ENCODE data around the gene LIN28B.

- TF ChIP-seq CTCF (IDR thresholded peaks at IDR 0.05) (no peak), POLR2AphosphoS5 (IDR thresholded peaks at IDR 0.05) (no peak), POLR2A (IDR thresholded peaks at IDR 0.05) (no peak)
These were observed 65.5 kb downstream of the LIN28B start for GRCh38 chr6:105022416-105022815.
